Ureter (tissue), 1 donor: ENCODE measurements around the gene C12orf56. TPM values are rescaled to one million over a fixed set of nuclear protein-coding genes. Genes with fewer than 3 reads are reported as not detected.
A peak's percentile ranks its signal among the peaks of the same experiment; 100 is the strongest.
"Not testable (repeated sequence)": the region's sequence is repeated elsewhere in the genome, so short reads cannot be mapped to it uniquely, and the experiment has no call there.

ENCODE experiments used
- DNase-seq: peaks from one replicate; pipeline ENCODE4 v3.0.0-alpha.2; 2020; ENCODE audit warnings: low spot score
- total RNA-seq: library from RNA; stranded (reverse); gene quantifications from one replicate; pipeline ENCODE4 v1.2.4, GENCODE V29; 2023
- donor health status: DM: yes; HTN: yes; CAD: no.

C12orf56 gene
- total RNA-seq, 1 donor from 2014 or later = not detected

GRCh38 chr12:64232196-64232595 lies 158.4 kb downstream of the C12orf56 start:
- DNase-seq = no peak

GRCh38 chr12:64229796-64230195 lies 160.8 kb downstream of the C12orf56 start:
- DNase-seq = no peak

- DNase-seq = no peak
Measured at GRCh38 chr12:64229240-64229639, 161.3 kb downstream of the C12orf56 start.

DNA sequence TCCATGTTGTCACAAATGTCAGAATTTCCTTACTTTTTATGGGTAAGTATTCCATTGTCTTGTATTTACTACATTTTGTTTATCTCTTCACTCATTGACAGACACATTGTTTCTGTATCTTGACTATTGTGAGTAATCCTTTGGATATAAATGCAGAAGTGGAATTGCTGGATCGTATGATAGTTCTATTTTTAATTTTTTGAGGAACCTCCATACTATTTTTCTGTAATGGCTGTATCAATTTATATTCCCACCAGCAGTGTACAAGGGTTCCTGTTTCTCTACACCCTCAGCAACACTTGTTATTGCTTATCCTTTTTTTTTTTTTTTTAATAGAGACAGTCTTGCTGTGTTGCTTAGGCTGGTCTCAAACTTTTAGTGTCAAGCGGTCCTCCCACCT lies 164.9 kb downstream of the C12orf56 start:
- DNase-seq = no peak

DNA sequence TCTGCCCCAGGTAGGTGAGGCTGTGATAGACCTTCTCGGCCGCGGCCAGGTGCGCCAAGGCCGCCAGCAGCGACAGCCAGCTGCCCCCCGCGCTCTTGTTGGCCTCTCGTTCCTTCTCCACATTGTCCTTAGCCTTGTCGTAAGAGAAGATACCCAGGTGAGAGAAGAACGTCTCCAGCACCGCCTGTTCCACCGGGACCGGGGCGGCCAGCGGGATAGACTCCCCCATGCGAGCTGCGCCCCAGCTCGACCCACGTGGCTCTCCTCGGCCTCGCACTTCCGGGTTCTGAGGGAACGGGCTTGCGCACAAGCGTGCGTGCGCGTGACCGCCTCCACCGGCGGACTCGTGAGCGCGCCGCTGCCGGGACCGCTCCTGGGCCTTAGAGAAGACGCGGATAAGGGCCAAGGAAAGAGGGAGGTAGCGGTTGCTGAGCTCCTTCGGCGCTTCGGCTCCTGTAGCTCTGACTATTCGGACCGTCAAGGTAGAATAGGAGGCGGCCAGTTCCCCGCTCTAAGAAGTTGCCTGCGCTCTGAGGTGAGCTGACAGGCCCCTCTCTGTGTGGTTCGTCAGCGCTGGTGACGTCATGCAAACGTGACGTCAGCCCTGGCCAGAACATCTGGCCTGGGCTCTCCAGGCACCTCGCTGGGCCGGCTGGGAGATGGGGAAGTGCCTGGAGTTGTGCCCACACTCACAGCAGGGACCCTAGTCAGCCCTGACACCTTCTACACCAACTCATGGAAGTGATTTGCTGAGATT lies 168.4 kb downstream of the C12orf56 start, which contains the start of gene KICS2:
Gene KICS2 (minus strand): TSS at position 288 of the 757 bp plus-strand sequence. CDS start 59 bp downstream, at position 229.
- DNase-seq = peak; percentile 94

DNA sequence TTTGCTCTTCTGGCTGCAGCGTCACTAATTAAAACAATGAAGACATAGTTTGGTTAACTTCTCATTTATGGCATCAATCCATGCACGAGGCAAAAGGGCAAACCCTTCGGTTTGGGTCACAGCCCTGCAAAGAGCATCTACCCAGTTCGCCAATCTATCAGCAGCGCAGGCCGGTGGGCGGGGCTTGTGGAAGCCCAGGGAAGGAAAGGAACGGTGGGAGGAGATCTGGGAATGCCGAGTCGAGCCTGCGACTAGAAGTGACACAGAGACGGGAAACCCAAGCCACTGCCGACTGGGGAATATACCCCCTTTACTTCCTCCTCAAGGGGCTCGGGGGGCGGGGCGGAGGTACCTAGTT lies 168.9 kb downstream of the C12orf56 start:
- peak; percentile 85 for DNase-seq

DNA sequence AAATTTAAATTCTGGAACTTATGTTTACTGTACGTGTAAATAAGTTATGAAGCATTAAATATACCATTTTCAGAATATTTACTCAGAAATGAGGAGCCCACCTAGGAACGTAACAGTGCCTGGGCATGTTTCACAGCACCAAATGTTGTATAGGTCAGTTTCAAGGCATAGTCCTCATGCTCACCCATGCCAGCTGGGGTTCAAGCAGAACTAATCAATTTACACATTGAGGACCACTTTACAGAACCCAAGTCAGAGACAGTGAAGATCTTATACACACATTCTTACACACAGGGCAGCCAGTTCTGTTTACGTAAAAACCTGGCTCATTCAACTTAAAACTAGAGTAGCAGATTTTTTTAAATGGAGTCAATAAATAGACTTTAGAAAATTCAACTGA lies 170.5 kb downstream of the C12orf56 start:
- DNase-seq = no peak

- no peak for DNase-seq
Measured at GRCh38 chr12:64219145-64219544, 171.4 kb downstream of the C12orf56 start.

- DNase-seq = no peak
Measured at GRCh38 chr12:64218597-64218996, 172.0 kb downstream of the C12orf56 start.

- DNase-seq = not testable (repeated sequence)
Measured at GRCh38 chr12:64217643-64218042, 172.9 kb downstream of the C12orf56 start.

DNA sequence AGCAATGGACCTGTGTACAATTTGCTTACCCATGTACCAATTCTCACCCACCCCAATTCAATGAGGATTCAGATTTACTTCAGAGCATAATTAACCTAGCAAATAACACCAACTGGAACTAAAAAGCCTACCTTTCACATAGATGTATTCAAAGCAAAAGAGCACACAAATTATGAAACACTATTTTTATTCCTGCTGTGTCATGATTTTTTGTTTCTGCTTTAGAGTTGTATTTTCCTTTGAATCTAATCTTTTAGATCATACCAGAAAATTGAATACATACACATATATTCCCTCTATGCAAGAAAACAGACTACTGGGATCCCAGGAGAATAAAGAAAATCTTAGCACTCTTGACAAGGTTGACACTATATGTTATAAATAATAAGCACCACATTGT lies 174.3 kb downstream of the C12orf56 start:
- DNase-seq = no peak

Other genes with a start within 250 kb of the C12orf56 start
- 17.2 TPM for gene KICS2, start 168.5 kb downstream of the C12orf56 start, total RNA-seq
- 105 TPM for gene XPOT, start 13.6 kb upstream of the C12orf56 start, total RNA-seq
- 26.1 TPM for gene TBK1, start 61.4 kb upstream of the C12orf56 start, total RNA-seq
- 42.6 TPM for gene RASSF3, start 219.7 kb upstream of the C12orf56 start, total RNA-seq